ENCODE data around the gene KLHDC7B. TPM values are rescaled to one million over a fixed set of nuclear protein-coding genes. Genes with fewer than 3 reads are reported as not detected.

The KLHDC7B gene
- total and polyA plus RNA-seq, 2 of the 13 experiments (the other 11 are each of a cell fraction or from before 2014, with no cell fraction given), result 0.11 TPM; not detected in 1

GRCh38 chr22:50571264-50572175 lies 25.8 kb downstream of the KLHDC7B start:
- CTCF ChIA-PET (ENCODE audit: low intra/inter-chr PET ratio, low total read pairs), result no interaction called here
- no TSS peak for BruUV-seq (replicated peaks)
- POLR2A ChIA-PET, result interaction anchor here (1.1 kb wide), 1 partner anchor 10 kb away, joined by 5 read pairs; no protein-coding TSS in a partner anchor

More at GRCh38 chr22:50571264-50572175, 25.8 kb downstream of the KLHDC7B start:
- H3K27ac ChIP-seq (ENCODE audit: extremely low read length, insufficient read depth, low read length), result no peak overlapping the region
- H3K4me1 ChIP-seq (ENCODE audit: insufficient read depth, low read length), result peaks cover 29% of the 10 kb centered on the region
- H3K36me3 ChIP-seq (replicated peaks in 1 of 2; ENCODE audit: control insufficient read depth in 1 of 2, insufficient read depth in 2 of 2, low read length in 2 of 2), result peaks cover 4 to 5% of the 10 kb centered on the region in 2 experiments; a peak in 2 of 5 replicates
- TF ChIP-seq ZNF564 (CRISPR knock-in tag; IDR thresholded peaks at IDR 0.05), result no peak
- TF ChIP-seq KLF16 (CRISPR knock-in tag; IDR thresholded peaks at IDR 0.05), result no peak
- no peak for TF ChIP-seq XBP1 (CRISPR knock-in tag; IDR thresholded peaks at IDR 0.05)
- no peak for TF ChIP-seq ZNF777 (CRISPR knock-in tag; IDR thresholded peaks at IDR 0.05)
- TF ChIP-seq ZNF766 (CRISPR knock-in tag; IDR thresholded peaks at IDR 0.05; ENCODE audit: borderline replicate concordance), result no peak
- TF ChIP-seq MTF2 (CRISPR knock-in tag; IDR thresholded peaks at IDR 0.05; ENCODE audit: borderline replicate concordance), result no peak
- no peak for TF ChIP-seq FOXC1 (CRISPR knock-in tag; IDR thresholded peaks at IDR 0.05; ENCODE audit: borderline replicate concordance)
- TF ChIP-seq TEAD3 (CRISPR knock-in tag; optimal IDR thresholded peaks at IDR 0.05; ENCODE audit: borderline replicate concordance), result no peak
- TF ChIP-seq ZBTB10 (CRISPR knock-in tag; IDR thresholded peaks at IDR 0.05; ENCODE audit: borderline replicate concordance), result no peak
- TF ChIP-seq PITX1 (CRISPR knock-in tag; IDR thresholded peaks at IDR 0.05), result no peak
- no peak for TF ChIP-seq SCMH1 (CRISPR knock-in tag; IDR thresholded peaks at IDR 0.05; ENCODE audit: borderline replicate concordance)
- no peak for TF ChIP-seq NKX3-1 (CRISPR knock-in tag; IDR thresholded peaks at IDR 0.05)
- TF ChIP-seq MAFK (conservative IDR thresholded peaks at IDR 0.05 in 1 of 2, IDR thresholded peaks at IDR 0.05 in 1 of 2; ENCODE audit: low read length in 2 of 2), result no peak
- TF ChIP-seq ZNF768 (CRISPR knock-in tag; IDR thresholded peaks at IDR 0.05), result no peak
- TF ChIP-seq ZNF33A (CRISPR knock-in tag; IDR thresholded peaks at IDR 0.05; ENCODE audit: borderline replicate concordance), result no peak
- TF ChIP-seq IRF2 (CRISPR knock-in tag; IDR thresholded peaks at IDR 0.05), result no peak
- no peak overlapping the region for H3K9ac ChIP-seq (ENCODE audit: insufficient read depth, low read depth, low read length)
- intact Hi-C loops (cut with micrococcal nuclease; ENCODE audit: unreplicated experiment), result no loop called here
- FAIRE-seq (no peak), ATAC-seq (no peak), DNase-seq (ENCODE audit: low spot score) (no peak)
- H2AFZ ChIP-seq (ENCODE audit: low read length), result no peak overlapping the region
- in situ Hi-C loops (cut with HindIII; ENCODE audit: extremely low pct_ligation_motif_present, low pct_unique_long_range_greater_than_20kb), result no loop called here
- H3K9me3 ChIP-seq (ENCODE audit: low read length), result no peaks in the 10 kb centered on the region
- no peak overlapping the region for H3K4me2 ChIP-seq (ENCODE audit: low read depth, low read length)
- H3K27me3 ChIP-seq (ENCODE audit: control insufficient read depth in 1 of 2, insufficient read depth in 2 of 2, low read length in 2 of 2), result no peaks in the 10 kb centered on the region
- no peaks in the 10 kb centered on the region for H4K20me1 ChIP-seq (ENCODE audit: insufficient read depth, low read length)
- H3K4me3 ChIP-seq (replicated peaks in 1 of 3; ENCODE audit: insufficient read depth in 1 of 3, low read depth in 2 of 3, low read length in 3 of 3), result no peak overlapping the region
- no peaks in the 10 kb centered on the region for H3K79me2 ChIP-seq (ENCODE audit: insufficient read depth, low read length)
- WGBS (ENCODE audit: low lambda C conversion rate), result 93% methylated on average over 14 of the region's 26 CpGs
